ENCODE data around the gene REEP1.

Gene REEP1

GRCh38 chr2:86226636-86227520 is 110.5 kb downstream of the REEP1 start:
- DNase-seq (ENCODE audit: low read depth in 2 of 2, low spot score in 1 of 2) = no peak

- DNase-seq (ENCODE audit: low read depth in 2 of 2, low spot score in 1 of 2) = no peak
Measured at GRCh38 chr2:86226070-86226469, 111.4 kb downstream of the REEP1 start.

- no peak for DNase-seq (ENCODE audit: low read depth in 2 of 2, low spot score in 1 of 2)
Measured at GRCh38 chr2:86225581-86225980, 111.8 kb downstream of the REEP1 start.

- DNase-seq (ENCODE audit: low read depth in 2 of 2, low spot score in 1 of 2) = no peak
Measured at GRCh38 chr2:86224645-86225355, 112.6 kb downstream of the REEP1 start.

GRCh38 chr2:86223927-86224560 is 113.4 kb downstream of the REEP1 start:
- no peak for DNase-seq (ENCODE audit: low read depth in 2 of 2, low spot score in 1 of 2)

GRCh38 chr2:86223140-86223926 is 114.1 kb downstream of the REEP1 start:
- no peak for DNase-seq (ENCODE audit: low read depth in 2 of 2, low spot score in 1 of 2)

DNA sequence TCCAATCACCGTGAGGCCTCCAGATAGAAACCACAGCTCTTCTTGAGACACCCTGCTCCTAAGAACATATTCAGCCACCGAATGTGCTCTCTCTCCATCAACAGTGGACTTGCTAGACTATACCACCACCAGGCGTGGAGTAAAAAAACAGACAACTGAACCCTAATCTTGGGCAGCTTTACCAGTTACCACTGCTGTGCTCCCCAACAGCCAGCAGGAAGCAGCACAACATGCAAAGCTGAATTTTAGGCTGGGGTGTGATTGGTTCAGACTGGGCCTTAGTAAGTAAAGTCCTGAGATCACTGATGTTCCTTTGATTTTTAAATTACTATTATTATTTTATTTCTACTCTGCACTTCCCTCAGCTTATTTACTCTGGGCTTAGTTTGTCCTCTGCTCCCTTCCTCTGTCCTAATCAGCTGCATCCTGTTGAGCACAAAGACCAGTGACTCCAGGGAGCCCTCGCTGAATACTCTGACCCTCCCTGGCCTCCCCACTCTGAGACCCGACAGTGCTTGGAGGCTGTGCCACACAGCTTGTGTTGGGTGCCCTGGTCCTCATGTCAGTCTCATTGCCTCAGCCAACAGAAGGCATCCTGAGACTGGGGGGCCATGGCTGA is 116.3 kb downstream of the REEP1 start:
- DNase-seq (ENCODE audit: low read depth in 2 of 2, low spot score in 1 of 2) = no peak

DNA sequence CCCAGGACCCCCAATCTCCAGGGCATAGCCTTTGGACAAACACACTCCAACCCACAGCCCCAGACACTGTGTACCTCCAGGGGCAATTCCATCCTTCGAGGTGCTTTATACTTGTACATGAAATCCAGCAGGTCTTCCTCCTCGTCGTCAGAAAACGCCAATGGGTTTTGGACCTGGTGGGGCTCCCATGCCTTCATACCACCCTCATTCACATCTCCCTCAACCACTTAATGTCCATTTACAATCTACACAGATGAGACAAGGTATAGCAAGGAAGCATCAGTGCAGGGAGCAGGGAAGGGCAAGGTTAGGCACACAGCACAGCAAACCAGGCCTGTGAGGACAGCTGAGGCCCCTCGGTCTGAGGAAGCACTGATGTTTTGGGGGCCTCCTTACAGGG is 117.5 kb downstream of the REEP1 start:
- DNase-seq (ENCODE audit: low read depth in 2 of 2, low spot score in 1 of 2) = no peak

- DNase-seq (ENCODE audit: low read depth in 2 of 2, low spot score in 1 of 2) = no peak
Measured at GRCh38 chr2:86218124-86218523, 119.3 kb downstream of the REEP1 start.

GRCh38 chr2:86216575-86217555 is 120.6 kb downstream of the REEP1 start:
- DNase-seq (ENCODE audit: low read depth in 2 of 2, low spot score in 1 of 2) = no peak

DNA sequence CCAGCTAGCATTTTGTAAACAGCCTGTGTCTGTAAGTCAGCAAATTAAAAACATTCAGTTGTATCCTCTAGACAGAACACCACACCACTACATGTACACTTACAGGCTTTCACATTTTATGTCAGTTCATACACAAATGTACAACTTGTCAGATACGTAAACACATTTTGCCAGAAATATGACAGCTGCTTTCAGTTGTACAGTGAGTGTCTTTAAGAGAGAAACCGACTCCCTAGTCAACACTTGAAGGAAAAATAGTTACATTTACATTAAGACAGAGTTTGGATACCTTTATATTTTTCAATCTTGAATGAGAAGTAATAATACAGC is 123.0 kb downstream of the REEP1 start:
- no peak for DNase-seq (ENCODE audit: low read depth in 2 of 2, low spot score in 1 of 2)

- no peak for DNase-seq (ENCODE audit: low read depth in 2 of 2, low spot score in 1 of 2)
Measured at GRCh38 chr2:86213699-86214502, 123.5 kb downstream of the REEP1 start.

GRCh38 chr2:86213056-86213455 is 124.4 kb downstream of the REEP1 start:
- DNase-seq (ENCODE audit: low read depth in 2 of 2, low spot score in 1 of 2) = no peak

GRCh38 chr2:86211796-86212188 is 125.6 kb downstream of the REEP1 start:
- DNase-seq (ENCODE audit: low read depth in 2 of 2, low spot score in 1 of 2) = no peak

DNA sequence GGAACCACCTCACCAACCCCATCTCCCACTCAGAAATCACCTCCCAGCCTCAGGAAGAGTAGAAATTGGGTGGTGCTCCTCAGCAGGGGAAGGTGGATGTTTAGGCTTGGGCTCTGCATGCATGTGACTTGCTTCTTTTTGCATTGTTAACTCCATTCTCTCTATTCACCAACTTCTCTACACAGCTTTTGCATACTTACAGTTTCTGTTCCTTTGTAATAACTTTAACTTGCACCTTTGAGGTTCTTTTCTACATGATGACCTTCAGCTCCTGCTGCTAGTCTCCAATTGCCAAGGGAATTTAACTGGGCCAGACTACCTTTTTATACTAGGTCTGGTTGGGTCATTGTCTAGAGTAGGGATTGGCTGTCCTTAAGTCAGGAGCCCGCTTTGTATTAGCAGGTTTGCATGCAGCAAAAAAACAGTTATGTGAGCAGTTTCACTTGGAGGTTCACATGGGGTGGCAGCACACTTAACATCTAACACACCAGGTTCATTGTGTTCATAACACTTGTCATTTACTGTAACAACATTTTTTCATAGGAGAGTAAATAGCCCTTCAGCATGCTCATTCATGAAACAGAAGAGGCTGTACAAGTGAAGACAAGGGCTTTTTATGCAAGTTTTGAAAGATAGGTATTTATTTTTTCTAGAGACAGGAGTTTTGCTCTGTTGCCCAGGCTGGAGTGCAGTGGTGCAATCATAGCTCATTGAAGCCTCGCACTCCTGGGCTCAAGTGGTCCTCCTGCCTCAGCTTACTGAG is 126.2 kb downstream of the REEP1 start:
- DNase-seq (ENCODE audit: low read depth in 2 of 2, low spot score in 1 of 2) = no peak

GRCh38 chr2:86204458-86204857 is 133.0 kb downstream of the REEP1 start:
- DNase-seq (ENCODE audit: low read depth in 2 of 2, low spot score in 1 of 2) = no peak

DNA sequence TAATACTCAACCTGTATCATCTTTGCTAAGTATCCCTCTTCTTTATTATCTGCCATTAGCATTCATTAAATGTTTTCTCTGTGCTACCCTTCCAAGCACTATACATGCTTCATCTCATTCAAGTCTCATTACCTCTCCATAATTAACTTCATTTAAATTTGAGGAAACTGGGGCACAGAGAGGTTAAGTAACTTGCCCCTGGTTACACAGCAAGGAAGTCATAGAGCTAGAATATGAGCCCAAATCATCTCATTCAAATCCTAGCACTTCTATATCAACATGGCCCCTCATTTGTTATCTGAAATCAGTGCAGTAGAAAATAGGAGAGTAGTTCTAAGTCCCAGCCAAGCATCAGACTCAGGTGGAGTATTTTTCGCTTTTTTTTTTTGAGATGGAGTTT is 133.8 kb downstream of the REEP1 start:
- DNase-seq (ENCODE audit: low read depth in 2 of 2, low spot score in 1 of 2) = no peak

- no peak for DNase-seq (ENCODE audit: low read depth in 2 of 2, low spot score in 1 of 2)
Measured at GRCh38 chr2:86202702-86203101, 134.7 kb downstream of the REEP1 start.

Data from stimulated activated CD8-positive, alpha-beta memory T cell treated with anti-CD3 and anti-CD28 coated beads, Interleukin-4, amount 100 ng/mL, for 1 hour (primary cell).